Sciatic nerve (tissue), 2 donors: ENCODE measurements around the gene NPR3. TPM values are rescaled to one million over a fixed set of nuclear protein-coding genes. Genes with fewer than 3 reads are reported as not detected.

Experiments
- ATAC-seq: fragments of 200-7000 bp; cut with Tn5 transposase; one replicate; pipeline ENCODE4 v1.9.1; 2020; ENCODE audit warnings: mild to moderate bottlenecking, moderate library complexity
- DNase-seq: peaks from one replicate; pipeline ENCODE4 v3.0.0-alpha.2; 2020; ENCODE audit warnings: low spot score
- intact Hi-C: fragments of 100-400 bp; cut with DNase I; formaldehyde crosslinking; loops from one replicate; pipeline ENCODE4 v1.14.2; 2022
- total RNA-seq: library from RNA; stranded (reverse); fragmentation: NEBNext Ultra II Directional; extraction: Animal tissue kit (Norgen Biotek cat#: 25700); gene quantifications from one replicate; pipeline ENCODE4 v1.2.1, GENCODE V29; 2021
- donor health status: DM: no; HTN: no; CAD: no.
- donor health status: DM: no; HTN: no; CAD: no.

The NPR3 gene, protein sequence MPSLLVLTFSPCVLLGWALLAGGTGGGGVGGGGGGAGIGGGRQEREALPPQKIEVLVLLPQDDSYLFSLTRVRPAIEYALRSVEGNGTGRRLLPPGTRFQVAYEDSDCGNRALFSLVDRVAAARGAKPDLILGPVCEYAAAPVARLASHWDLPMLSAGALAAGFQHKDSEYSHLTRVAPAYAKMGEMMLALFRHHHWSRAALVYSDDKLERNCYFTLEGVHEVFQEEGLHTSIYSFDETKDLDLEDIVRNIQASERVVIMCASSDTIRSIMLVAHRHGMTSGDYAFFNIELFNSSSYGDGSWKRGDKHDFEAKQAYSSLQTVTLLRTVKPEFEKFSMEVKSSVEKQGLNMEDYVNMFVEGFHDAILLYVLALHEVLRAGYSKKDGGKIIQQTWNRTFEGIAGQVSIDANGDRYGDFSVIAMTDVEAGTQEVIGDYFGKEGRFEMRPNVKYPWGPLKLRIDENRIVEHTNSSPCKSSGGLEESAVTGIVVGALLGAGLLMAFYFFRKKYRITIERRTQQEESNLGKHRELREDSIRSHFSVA
- total RNA-seq, result 16.0 TPM

- intact Hi-C loops, result no loop called here
- ATAC-seq (peak; percentile 58), DNase-seq (no peak)
Observed at GRCh38 chr5:32710550-32711361, at the start of gene NPR3. Gene NPR3 (plus strand): TSS chr5:32711321. CDS start chr5:32711777, 456 bp downstream.

- intact Hi-C loops, result no loop called here
- no peak for DNase-seq
Observed at GRCh38 chr5:32664523-32664922, 46.6 kb upstream of the NPR3 start.

GRCh38 chr5:32668552-32668951 lies 42.6 kb upstream of the NPR3 start:
- DNase-seq (no peak), ATAC-seq (no peak)
- intact Hi-C loops, result no loop called here

More at GRCh38 chr5:32664523-32664922, 46.6 kb upstream of the NPR3 start:
- ATAC-seq, result no peak

DNA sequence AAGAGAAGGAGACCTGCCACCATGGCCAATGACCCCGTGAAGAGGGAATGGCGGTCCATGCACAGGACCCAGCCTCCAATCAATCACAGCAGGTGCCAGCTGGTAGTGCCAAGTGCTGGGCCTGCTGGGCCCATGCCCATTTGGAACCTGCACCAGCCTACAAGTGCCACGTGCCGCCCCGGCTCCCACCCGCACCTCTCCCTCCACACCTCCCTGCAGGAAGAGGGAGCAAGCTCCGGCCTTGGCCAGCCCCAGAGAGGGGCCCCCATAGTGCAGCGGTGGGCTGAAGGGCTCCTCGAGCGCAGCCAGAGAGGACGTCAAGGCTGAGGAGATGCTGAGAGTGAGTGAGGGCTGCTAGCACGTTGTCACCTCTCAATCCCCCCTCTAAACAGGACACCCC lies 37.8 kb upstream of the NPR3 start:
- DNase-seq (no peak), ATAC-seq (no peak)
- intact Hi-C loops, result no loop called here

DNA sequence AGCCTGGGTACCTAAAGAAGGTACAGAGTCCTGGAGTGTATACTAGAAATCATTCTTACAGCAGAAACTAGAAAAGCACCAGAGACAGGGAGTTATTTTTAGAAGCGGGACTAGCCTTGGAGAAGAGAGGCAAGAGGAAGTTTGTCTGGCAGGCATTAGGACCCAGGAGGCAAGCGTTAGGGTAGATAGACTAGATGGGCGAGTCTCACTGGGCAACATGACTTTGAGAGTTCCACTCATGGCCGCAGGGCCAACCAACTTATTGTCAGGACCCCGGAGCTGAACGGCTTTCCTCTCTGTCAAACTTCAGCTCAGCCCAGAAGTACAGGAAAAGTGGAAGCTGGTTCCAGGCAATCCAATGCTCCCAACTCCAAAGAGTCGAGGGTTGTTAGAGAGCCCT lies 34.1 kb upstream of the NPR3 start:
- intact Hi-C loops, result no loop called here
- DNase-seq (no peak), ATAC-seq (no peak)

GRCh38 chr5:32678472-32678871 lies 32.6 kb upstream of the NPR3 start:
- DNase-seq (no peak), ATAC-seq (no peak)
- intact Hi-C loops, result no loop called here

- DNase-seq, result no peak
- intact Hi-C loops, result no loop called here
- no peak for ATAC-seq
Observed at GRCh38 chr5:32679218-32679617, 31.9 kb upstream of the NPR3 start.

DNA sequence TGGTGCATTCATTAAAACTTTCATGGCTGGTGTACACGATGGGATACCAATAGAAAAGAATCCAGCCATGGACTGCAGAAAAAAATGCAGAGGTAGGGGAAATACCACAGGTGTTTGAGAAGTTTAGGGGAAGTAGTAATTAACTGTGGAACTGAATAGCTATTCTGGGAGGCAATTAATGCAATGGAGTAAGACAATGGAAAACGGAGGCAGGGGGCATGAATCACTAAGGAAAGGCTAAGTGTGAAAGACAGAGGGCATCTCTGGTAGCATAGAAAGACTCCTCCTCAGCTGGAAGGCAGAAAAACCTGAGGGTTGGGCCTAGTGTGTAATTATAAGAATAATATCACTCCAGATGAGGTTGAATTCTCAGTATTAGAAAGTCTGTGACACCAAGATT lies 30.9 kb upstream of the NPR3 start:
- no peak for DNase-seq

DNA sequence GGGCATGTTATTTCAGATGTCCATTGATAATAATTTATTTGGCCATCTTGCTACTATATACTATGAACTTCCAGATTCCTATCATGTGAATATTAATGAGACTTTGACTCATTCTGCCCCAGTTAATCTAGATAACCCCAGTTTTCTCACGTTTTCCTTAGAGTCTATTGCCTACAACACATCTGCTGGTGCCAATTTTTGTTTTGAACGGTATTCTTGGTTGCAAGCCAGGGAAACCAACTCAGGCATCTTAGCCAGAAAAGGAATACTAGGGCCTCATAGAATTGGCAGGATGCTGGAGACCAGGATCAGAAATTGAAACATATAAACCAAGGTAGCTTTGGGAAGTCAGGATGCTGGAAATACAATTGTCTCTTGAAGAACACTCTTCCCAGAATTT lies 28.0 kb upstream of the NPR3 start:
- intact Hi-C loops, result no loop called here
- no peak for DNase-seq
- no peak for ATAC-seq

More for the DNA sequence above, 30.9 kb upstream of the NPR3 start:
- no peak for ATAC-seq
- intact Hi-C loops, result no loop called here

DNA sequence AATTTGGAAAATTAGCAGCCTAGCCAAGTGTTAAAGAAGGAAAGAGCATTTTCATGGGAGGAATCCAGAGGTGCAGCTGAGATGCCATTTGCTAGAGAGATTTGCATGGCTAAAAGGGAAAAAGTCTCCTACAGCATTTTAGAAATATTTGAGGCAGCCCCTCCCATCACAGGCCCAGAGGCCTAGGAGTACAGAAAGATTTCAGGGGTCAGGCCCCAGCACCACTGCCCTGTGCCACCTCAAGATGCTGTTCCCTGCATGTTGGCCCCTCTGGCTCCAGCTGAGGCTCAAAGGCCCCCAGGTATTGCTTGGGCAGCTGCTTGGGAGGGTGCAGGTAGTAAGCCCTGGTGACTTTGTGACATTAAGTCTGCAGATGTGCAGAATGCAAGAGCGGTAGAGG lies 26.9 kb upstream of the NPR3 start:
- intact Hi-C loops, result no loop called here
- no peak for ATAC-seq

GRCh38 chr5:32686799-32687498 lies 24.2 kb upstream of the NPR3 start:
- DNase-seq (no peak), ATAC-seq (no peak)
- intact Hi-C loops, result no loop called here

More for the DNA sequence above, 26.9 kb upstream of the NPR3 start:
- DNase-seq, result no peak

DNA sequence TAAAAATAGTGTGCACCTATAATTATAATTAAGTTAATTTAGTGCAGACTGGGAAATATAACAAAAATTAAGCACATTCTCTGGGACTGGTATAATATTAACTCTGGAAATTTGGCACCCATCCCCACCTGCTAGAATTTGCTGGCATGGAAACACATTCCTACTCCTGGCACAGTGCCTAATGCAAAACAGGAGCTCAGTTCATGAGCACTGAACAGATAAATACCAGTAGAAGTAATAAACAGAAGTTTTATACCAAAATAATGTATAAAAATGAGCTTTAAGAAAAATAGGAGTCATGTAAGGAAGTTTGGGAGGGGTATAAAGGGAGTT lies 23.7 kb upstream of the NPR3 start:
- DNase-seq (no peak), ATAC-seq (no peak)
- intact Hi-C loops, result no loop called here

GRCh38 chr5:32690153-32690552 lies 21.0 kb upstream of the NPR3 start:
- ATAC-seq (no peak), DNase-seq (no peak)
- intact Hi-C loops, result no loop called here

- no peak for ATAC-seq
- no peak for DNase-seq
- intact Hi-C loops, result no loop called here
Observed at GRCh38 chr5:32690666-32691065, 20.5 kb upstream of the NPR3 start.

DNA sequence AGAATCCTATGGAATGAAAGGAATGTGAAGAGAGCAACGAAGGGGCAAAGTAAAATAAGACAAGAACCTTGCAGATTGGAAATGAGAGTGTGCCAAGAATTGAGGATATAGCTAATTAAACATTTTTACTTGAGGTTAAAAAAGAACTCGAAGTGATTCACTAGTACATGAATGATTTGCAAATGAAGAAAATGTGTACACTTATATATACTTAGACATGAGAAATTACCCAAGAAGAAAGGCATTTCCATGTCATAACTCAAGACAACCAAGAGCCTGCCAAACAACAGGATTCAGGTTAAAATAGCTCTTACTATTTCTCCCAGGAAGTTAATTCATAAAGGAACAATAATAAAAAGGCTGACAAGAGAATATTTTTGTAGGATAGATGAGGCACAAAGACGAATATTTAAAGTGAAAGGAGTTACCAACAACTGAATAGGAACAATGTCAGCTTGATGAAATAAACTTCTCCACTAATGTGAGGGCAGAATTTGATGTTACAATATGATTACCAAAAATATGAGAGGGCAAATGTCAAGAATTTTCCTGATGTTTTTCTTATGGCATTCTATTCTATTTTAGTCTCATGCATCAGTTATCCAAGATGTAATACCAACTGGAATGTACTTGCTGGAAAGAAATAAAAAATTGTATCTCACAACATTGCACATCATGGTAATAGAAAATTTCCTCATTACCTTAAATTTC lies 18.9 kb upstream of the NPR3 start:
- intact Hi-C loops, result no loop called here
- ATAC-seq (no peak), DNase-seq (no peak)

- intact Hi-C loops, result no loop called here
- ATAC-seq, result no peak
- no peak for DNase-seq
Observed at GRCh38 chr5:32703957-32704356, 7.2 kb upstream of the NPR3 start.

DNA sequence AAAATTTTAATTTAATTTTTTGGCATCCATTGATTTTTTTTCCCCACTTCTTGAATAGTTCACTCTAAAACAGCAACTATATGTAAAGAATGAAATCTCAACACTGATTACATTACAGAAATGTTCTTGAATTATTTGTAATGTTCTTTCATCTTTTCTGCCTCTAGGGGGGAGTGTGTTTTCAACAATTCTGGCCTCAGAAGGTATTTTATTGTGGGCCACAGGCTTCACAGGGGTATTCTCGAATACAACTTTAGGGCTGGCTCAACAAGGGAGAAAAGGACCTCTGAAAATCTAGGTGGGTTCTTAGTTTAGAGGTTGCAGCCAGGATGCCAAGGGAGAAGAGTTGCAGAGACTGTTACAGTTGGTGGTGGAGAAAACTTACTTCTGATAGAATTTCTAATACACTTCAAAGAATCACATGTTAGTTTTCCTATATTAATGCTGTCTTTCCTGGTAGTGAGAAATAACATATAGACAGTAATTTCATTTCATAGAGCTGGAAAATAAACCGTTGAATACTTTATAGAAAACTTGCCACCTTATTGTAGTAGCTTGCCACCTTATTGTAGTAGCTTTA lies 3.6 kb upstream of the NPR3 start:
- intact Hi-C loops, result no loop called here
- DNase-seq, result no peak
- no peak for ATAC-seq

GRCh38 chr5:32708949-32709348 lies 2.2 kb upstream of the NPR3 start:
- ATAC-seq, result no peak
- intact Hi-C loops, result no loop called here
- DNase-seq, result no peak
